ENCODE data around the gene KMT2B.

GRCh38 chr19:35689836-35690235 is 28.0 kb upstream of the KMT2B start:
- TF ChIP-seq EZH2 (IDR thresholded peaks at IDR 0.05; ENCODE audit: borderline replicate concordance, insufficient read depth, low read depth, low read length, poor library complexity, severe bottlenecking): no peak
- TF ChIP-seq CTCF (IDR thresholded peaks at IDR 0.05): no peak
